ENCODE data around the gene GTF2F1.

- no peak for TF ChIP-seq CTCF (IDR thresholded peaks at IDR 0.05)
- TF ChIP-seq POLR2A (IDR thresholded peaks at IDR 0.05) = no peak
These were observed 22.0 kb upstream of the GTF2F1 start for GRCh38 chr19:6414793-6415590.

Measured in thyroid gland (tissue), 4 donors.